K562 (cell line): ENCODE data around the gene PATJ. TPM values are rescaled to one million over a fixed set of nuclear protein-coding genes. Genes with fewer than 3 reads are reported as not detected.
A peak's percentile ranks its signal among the peaks of the same experiment; 100 is the strongest.

Experiments
- ATAC-seq: fragments of 200-7000 bp; cut with Tn5 transposase; 3 replicates; pipeline ENCODE4 v1.9.1; 2020; ENCODE audit warnings: moderate library complexity
- BruUV-seq: library from RNA; stranded (reverse); fragments of 400-500 nt; replicated peaks from 2 replicates; lab custom pipeline; 2021; lab: Mats Ljungman, UMichigan
- CTCF ChIA-PET: fragments of 300-600 bp; formaldehyde crosslinking; extraction: SDS; loops from one replicate; lab custom pipeline; 2021; ENCODE audit warnings: low intra/inter-chr PET ratio; lab: Yijun Ruan, JAX
- POLR2A ChIA-PET: fragments of 300-600, 350-650 bp; sonication (Branson Sonifier 250); formaldehyde crosslinking; extraction: SDS; loops from one replicate; lab custom pipeline; 2021; ENCODE audit warnings: antibody characterized with exemption, inconsistent platforms; lab: Yijun Ruan, JAX
- DNase-seq, 4 experiments: peaks; one replicate each; pipeline versions ENCODE4 v3.0.0 to v3.0.0-alpha.2; 2011 to 2018; ENCODE audit warnings: low spot score in 3 of 4, mixed read lengths in 3 of 4; ENCODE audit errors: extremely low read depth in 1 of 4
- FAIRE-seq: peaks from 2 replicates; lab custom pipeline; 2011; peaks lifted over from hg19 to GRCh38; lab: Jason Lieb, UNC
- H2AFZ ChIP-seq: 2 replicates; pipeline ENCODE4 v1.6.0; 2011; ENCODE audit warnings: low read depth, low read length, control low read depth, inconsistent platforms
- H3K27ac ChIP-seq: fragments of 200-600 bp; 3 replicates; pipeline ENCODE4 v1.8.0; 2011; ENCODE audit warnings: low read depth, mild to moderate bottlenecking, control low read depth, inconsistent platforms, low read length, moderate library complexity, mixed read lengths; ENCODE audit errors: extremely low read depth
- H3K27me3 ChIP-seq, 2 experiments: fragments of 300-600 bp in 1 of 2; 2 replicates in 1 of 2; 3 replicates in 1 of 2; pipeline versions ENCODE4 v1.6.0 to v1.8.0; 2011; ENCODE audit warnings: inconsistent platforms in 2 of 2, low read length in 2 of 2, mild to moderate bottlenecking in 1 of 2, mixed read lengths in 1 of 2, moderate library complexity in 1 of 2; ENCODE audit not compliant: control insufficient read depth in 2 of 2, insufficient read depth in 2 of 2
- H3K36me3 ChIP-seq: fragments of 300-600 bp; 3 replicates; pipeline ENCODE4 v1.8.0; 2011; ENCODE audit warnings: mild to moderate bottlenecking, low read length, inconsistent platforms; ENCODE audit not compliant: control insufficient read depth, insufficient read depth
- H3K4me1 ChIP-seq, 2 experiments: fragments of 200-600 bp in 1 of 2; replicated peaks in 1 of 2; 2 replicates in 1 of 2; 3 replicates in 1 of 2; pipeline versions ENCODE4 v1.5.1 to v1.8.0; 2011; ENCODE audit warnings: inconsistent platforms in 2 of 2, low read length in 2 of 2, mild to moderate bottlenecking in 1 of 2, mixed read lengths in 1 of 2, moderate library complexity in 1 of 2; ENCODE audit not compliant: control insufficient read depth in 2 of 2, insufficient read depth in 2 of 2
- H3K4me2 ChIP-seq: 2 replicates; pipeline ENCODE4 v1.6.1; 2011; ENCODE audit warnings: low read length, control low read depth, inconsistent platforms, mixed read lengths; ENCODE audit not compliant: insufficient read depth
- H3K4me3 ChIP-seq: fragments of 200-600 bp; sonication (generic), shearing (Covaris generic); 2 replicates; pipeline ENCODE4 v1.5.1; 2016; ENCODE audit warnings: control low read depth, inconsistent platforms
- H3K79me2 ChIP-seq: fragments of 200-600 bp; 3 replicates; pipeline ENCODE4 v1.8.0; 2011; ENCODE audit warnings: low read length, inconsistent platforms; ENCODE audit not compliant: control insufficient read depth, insufficient read depth
- H3K9ac ChIP-seq, 2 experiments: 2 replicates each; pipeline versions ENCODE4 v1.6.0 to v1.6.1; 2011; ENCODE audit warnings: low read depth in 2 of 2, low read length in 2 of 2, control low read depth in 1 of 2, inconsistent platforms in 1 of 2, mild to moderate bottlenecking in 1 of 2, mixed read lengths in 1 of 2; ENCODE audit not compliant: insufficient read depth in 1 of 2
- H3K9me1 ChIP-seq: one replicate; pipeline ENCODE4 v1.6.0; 2011; ENCODE audit warnings: inconsistent platforms, mild to moderate bottlenecking, low read length, moderate library complexity; ENCODE audit not compliant: control insufficient read depth, insufficient read depth
- H3K9me3 ChIP-seq: replicated peaks from 2 replicates; pipeline ENCODE4 v1.5.1; 2011; ENCODE audit warnings: low read depth, low read length, inconsistent platforms; ENCODE audit not compliant: control insufficient read depth, insufficient read depth
- H4K20me1 ChIP-seq: replicated peaks from 2 replicates; pipeline ENCODE4 v1.6.1; 2011; ENCODE audit warnings: low read length, inconsistent platforms, mixed read lengths; ENCODE audit not compliant: control insufficient read depth, insufficient read depth
- HNRNPH1 ChIP-seq: fragments of 200-400 bp; formaldehyde crosslinking; optimal IDR thresholded peaks from 2 replicates; pipeline ENCODE3; 2017; ENCODE audit warnings: low read depth, mild to moderate bottlenecking, low read length, moderate library complexity
- RAD21 ChIP-seq, 2 experiments: fragments of 250-450 bp in 1 of 2; fragments of 450-650 bp in 1 of 2; sonication (Bioruptor Pico) in 1 of 2; formaldehyde crosslinking in 1 of 2; IDR thresholded peaks in 1 of 2; conservative IDR thresholded peaks in 1 of 2; 2 replicates each; pipeline versions ENCODE4 v1.4.0 to v1.8.0; 2020 to 2022; ENCODE audit warnings: mild to moderate bottlenecking in 2 of 2, moderate library complexity in 1 of 2
- YY1 ChIP-seq, 3 experiments: IDR thresholded peaks; 2 replicates each; pipeline ENCODE4 v1.6.1; 2011; ENCODE audit warnings: low read length in 2 of 3, mild to moderate bottlenecking in 2 of 3, moderate library complexity in 2 of 3, borderline replicate concordance in 1 of 3, control low read depth in 1 of 3, low read depth in 1 of 3; ENCODE audit not compliant: insufficient read depth in 3 of 3, insufficient replicate concordance in 2 of 3, control insufficient read depth in 1 of 3, insufficient read length in 1 of 3; ENCODE audit errors: extremely low read depth in 1 of 3
- ZNF24 ChIP-seq: fragments of 450-650 bp; IDR thresholded peaks from 2 replicates; pipeline ENCODE4 v1.6.1; 2016
- WGBS: fragments of 100-300 bp; shearing (Covaris generic); methylation state at CpG from one replicate; pipeline ENCODE4 v1.1.6; 2016; ENCODE audit warnings: low coverage, mixed read lengths; ENCODE audit not compliant: insufficient coverage; ENCODE audit errors: missing lambda C conversion rate; 5-methylcytosine and 5-hydroxymethylcytosine counted together
- in situ Hi-C: fragments of 300-500 bp; cut with MboI; formaldehyde crosslinking; loops from 4 replicates; pipeline ENCODE4 v1.15.0; 2018; ENCODE audit warnings: inconsistent platforms, mixed read lengths
- intact Hi-C: fragments of 100-400 bp; cut with micrococcal nuclease; formaldehyde crosslinking; loops from 2 replicates; pipeline ENCODE4 v1.14.2; 2022
- polyA plus RNA-seq, 8 experiments: library from polyadenylated mRNA; depleted of rRNA in 4 of 8; stranded (reverse) in 5 of 8; unstranded in 3 of 8; fragments of >200 nt; fragmentation: Nextera tagmentation in 2 of 8; fragmentation: Illumina TruSeq in 1 of 8; extraction: Ambion mirVana in 2 of 8; extraction: Trizol in 1 of 8; gene quantifications; 2 replicates each; pipeline versions ENCODE4 v1.2.1 to v1.2.3, GENCODE V29; 2011 to 2014; ENCODE audit warnings: inconsistent platforms in 1 of 8, missing spikeins in 1 of 8
- total RNA-seq, 7 experiments: library from RNA; depleted of rRNA in 6 of 7; stranded (reverse); fragments of >200 nt in 6 of 7; fragmentation: Illumina TruSeq in 2 of 7; extraction: Trizol in 2 of 7; gene quantifications; 2 replicates each; pipeline versions ENCODE4 v1.2.1 to v1.2.3, GENCODE V29; 2011 to 2021; ENCODE audit warnings: low replicate concordance in 1 of 7

Gene PATJ
- total and polyA plus RNA-seq, 9 of the 15 experiments (the other 6 are each of a cell fraction or from before 2014, with no cell fraction given) = 0.22 TPM; not detected in 8

- TF ChIP-seq HNRNPH1 = no peak
Observed at GRCh38 chr1:62110198-62110817, 368.0 kb downstream of the PATJ start (continued).

- Histone ChIP-seq H3K9ac (no peak overlapping the region), H3K4me3 (no peak overlapping the region), H3K4me1 (no peaks in the 10 kb centered on the region), H3K36me3 (no peaks in the 10 kb centered on the region), H2AFZ (no peak overlapping the region), H3K9me1 (no peaks in the 10 kb centered on the region), H3K79me2 (no peaks in the 10 kb centered on the region), H3K27ac (no peak overlapping the region)
- intact Hi-C loops = no loop called here
- ATAC-seq (no peak), DNase-seq (no peak)
- WGBS = 0% methylated on average over 1 of the region's 1 CpG
- in situ Hi-C loops = no loop called here
- TF ChIP-seq ZNF24 = no peak
- TF ChIP-seq YY1 (IDR thresholded peaks at IDR 0.05; ENCODE audit: borderline replicate concordance in 1 of 3, control insufficient read depth in 1 of 3, extremely low read depth in 1 of 3, insufficient read depth in 3 of 3, insufficient read length in 1 of 3, insufficient replicate concordance in 2 of 3, low read depth in 1 of 3, low read length in 2 of 3) = no peak
- TF ChIP-seq RAD21 (CRISPR knock-in tag; conservative IDR thresholded peaks at IDR 0.05 in 1 of 2, IDR thresholded peaks at IDR 0.05 in 1 of 2) = peak in 1 of 2 experiments; percentile 10; a peak in 1 of 4 replicates
- TF ChIP-seq, all 486 proteins: peak for 1
- no TSS peak for BruUV-seq
- FAIRE-seq = no peak
- no peaks in the 10 kb centered on the region for H4K20me1 ChIP-seq
- no peak overlapping the region for H3K4me2 ChIP-seq
- H3K9me3 ChIP-seq = no peaks in the 10 kb centered on the region
- POLR2A ChIA-PET = interaction anchor here (0.8 kb wide), 1 partner anchor 17 kb away, joined by 4 read pairs; no protein-coding TSS in a partner anchor
- peaks cover 4 to 20% of the 10 kb centered on the region in 2 experiments; a peak in 3 of 5 replicates for H3K27me3 ChIP-seq
- CTCF ChIA-PET = no interaction called here
Observed at GRCh38 chr1:62111084-62111483, 368.8 kb downstream of the PATJ start.
